ENCODE results near the gene PCDHGA12.
"Not testable (repeated sequence)": the region's sequence is repeated elsewhere in the genome, so short reads cannot be mapped to it uniquely, and the experiment has no call there.

The PCDHGA12 gene

GRCh38 chr5:141430332-141431113 lies at the start of gene PCDHGA12:
Gene PCDHGA12 (plus strand): TSS chr5:141430507. CDS start chr5:141430760, 253 bp downstream.
- DNase-seq: no peak

DNA sequence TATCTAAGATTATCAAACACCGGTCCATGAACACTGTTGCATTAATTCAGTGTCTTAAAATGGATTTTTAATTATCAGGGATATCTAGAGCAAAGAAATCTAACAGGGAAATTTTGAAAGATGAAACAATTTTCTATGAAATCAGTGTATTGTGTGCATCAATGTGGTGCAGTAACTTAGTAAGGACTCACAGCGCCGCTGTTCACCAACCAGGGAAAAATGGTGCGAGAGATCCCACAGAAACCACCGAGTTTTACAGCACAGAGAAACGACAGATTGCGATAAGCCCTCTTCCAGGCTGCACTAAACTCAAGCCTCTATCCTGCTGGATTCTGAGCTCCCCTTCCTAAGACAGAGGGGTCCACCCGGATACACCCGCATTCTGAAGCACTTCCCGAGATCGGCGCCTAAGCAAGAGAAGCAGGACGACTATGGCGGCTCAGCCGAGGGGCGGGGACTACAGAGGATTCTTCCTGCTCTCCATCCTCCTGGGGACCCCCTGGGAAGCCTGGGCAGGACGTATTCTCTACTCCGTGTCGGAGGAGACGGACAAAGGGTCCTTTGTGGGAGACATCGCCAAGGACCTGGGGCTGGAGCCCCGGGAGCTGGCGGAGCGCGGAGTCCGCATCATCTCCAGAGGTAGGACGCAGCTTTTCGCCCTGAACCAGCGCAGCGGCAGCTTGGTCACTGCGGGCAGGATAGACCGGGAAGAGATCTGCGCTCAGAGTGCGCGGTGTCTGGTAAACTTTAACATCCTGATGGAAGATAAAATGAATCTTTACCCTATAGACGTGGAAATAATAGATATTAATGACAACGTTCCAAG lies 47.6 kb upstream of the PCDHGA12 start, which contains the start of gene PCDHGA7:
PCDHGA7 (plus strand) TSS at position 274 of the 826 bp plus-strand sequence; CDS start at position 432, 158 bp downstream.
- no peak for DNase-seq

DNA sequence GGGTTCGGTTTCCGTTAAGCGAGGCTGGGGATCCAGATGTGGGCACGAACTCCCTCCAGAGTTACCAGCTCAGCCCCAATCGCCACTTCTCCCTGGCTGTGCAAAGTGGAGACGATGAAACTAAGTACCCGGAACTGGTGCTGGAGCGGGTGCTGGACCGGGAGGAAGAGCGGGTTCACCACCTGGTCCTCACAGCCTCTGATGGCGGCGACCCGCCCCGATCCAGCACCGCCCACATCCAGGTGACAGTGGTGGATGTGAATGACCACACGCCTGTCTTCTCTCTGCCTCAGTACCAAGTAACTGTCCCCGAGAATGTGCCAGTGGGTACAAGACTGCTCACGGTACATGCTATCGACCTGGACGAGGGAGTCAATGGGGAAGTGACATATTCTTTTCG lies 47.0 kb upstream of the PCDHGA12 start:
- DNase-seq: no peak

DNA sequence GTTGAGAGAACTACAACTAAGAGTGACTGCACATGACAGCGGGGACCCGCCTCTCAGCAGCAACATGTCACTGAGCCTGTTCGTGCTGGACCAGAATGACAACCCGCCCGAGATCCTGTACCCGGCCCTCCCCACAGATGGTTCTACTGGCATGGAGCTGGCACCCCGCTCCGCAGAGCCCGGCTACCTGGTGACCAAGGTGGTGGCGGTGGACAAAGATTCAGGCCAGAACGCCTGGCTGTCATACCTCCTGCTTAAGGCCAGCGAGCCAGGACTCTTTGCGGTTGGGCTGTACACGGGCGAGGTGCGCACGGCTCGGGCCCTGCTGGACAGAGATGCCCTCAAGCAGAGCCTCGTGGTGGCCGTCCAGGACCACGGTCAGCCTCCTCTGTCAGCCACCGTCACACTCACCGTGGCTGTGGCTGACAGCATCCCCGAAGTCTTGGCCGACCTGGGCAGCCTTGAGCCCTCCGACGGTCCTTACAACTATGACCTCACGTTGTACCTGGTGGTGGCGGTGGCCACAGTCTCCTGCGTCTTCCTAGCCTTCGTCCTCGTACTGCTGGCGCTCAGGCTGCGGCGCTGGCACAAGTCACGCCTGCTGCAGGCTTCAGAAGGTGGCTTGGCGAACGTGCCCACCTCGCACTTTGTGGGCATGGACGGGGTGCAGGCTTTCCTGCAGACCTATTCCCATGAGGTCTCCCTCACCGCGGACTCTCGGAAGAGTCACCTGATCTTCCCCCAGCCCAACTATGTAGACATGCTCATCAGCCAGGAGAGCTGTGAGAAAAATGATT lies 45.6 kb upstream of the PCDHGA12 start:
- no peak for DNase-seq

DNA sequence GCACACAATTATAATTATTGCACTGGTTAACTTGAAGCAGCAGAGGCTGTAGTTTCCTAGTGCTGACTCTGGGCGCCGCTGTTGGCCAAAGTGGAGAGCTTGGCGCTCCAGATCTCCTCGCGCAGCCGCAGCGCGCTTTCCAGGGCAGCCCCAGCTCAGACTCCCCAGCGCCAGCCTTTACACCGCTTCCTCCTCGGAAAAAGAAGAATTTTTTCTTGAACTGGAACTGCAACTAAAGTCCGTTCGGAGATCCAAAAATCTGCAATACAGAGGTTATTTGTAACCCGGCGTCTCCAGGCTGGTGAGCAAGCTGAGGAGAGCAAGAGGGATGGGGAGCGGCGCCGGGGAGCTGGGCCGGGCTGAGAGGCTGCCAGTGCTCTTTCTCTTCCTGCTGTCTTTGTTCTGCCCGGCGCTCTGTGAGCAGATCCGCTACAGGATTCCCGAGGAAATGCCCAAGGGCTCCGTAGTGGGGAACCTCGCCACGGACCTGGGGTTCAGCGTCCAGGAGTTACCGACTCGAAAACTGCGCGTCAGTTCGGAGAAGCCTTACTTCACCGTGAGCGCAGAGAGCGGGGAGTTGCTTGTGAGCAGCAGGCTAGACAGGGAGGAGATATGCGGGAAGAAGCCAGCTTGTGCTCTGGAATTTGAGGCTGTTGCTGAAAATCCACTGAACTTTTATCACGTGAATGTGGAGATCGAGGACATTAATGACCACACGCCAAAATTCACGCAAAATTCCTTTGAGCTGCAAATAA lies 42.6 kb upstream of the PCDHGA12 start, which contains the start of gene PCDHGB4:
PCDHGB4 (plus strand) TSS at position 142 of the 755 bp plus-strand sequence; CDS start at position 329, 187 bp downstream.
- DNase-seq: not testable (repeated sequence)

DNA sequence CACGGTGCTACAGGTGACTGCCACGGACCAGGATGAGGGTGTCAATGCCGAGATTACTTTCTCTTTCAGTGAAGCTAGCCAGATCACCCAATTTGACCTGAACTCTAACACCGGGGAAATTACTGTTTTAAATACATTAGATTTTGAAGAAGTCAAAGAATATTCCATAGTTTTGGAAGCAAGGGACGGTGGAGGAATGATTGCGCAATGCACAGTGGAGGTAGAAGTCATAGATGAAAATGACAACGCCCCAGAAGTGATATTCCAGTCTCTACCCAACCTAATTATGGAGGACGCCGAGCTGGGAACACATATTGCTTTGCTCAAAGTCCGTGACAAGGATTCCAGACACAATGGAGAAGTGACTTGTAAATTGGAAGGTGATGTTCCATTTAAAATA lies 41.6 kb upstream of the PCDHGA12 start:
- DNase-seq: no peak

GRCh38 chr5:141389153-141390042 lies 40.9 kb upstream of the PCDHGA12 start:
- DNase-seq: no peak

GRCh38 chr5:141392429-141393198 lies 37.7 kb upstream of the PCDHGA12 start, which contains the start of gene PCDHGA8:
Gene PCDHGA8 (plus strand): TSS chr5:141392633. CDS start chr5:141392814, 181 bp downstream.
- DNase-seq: no peak

DNA sequence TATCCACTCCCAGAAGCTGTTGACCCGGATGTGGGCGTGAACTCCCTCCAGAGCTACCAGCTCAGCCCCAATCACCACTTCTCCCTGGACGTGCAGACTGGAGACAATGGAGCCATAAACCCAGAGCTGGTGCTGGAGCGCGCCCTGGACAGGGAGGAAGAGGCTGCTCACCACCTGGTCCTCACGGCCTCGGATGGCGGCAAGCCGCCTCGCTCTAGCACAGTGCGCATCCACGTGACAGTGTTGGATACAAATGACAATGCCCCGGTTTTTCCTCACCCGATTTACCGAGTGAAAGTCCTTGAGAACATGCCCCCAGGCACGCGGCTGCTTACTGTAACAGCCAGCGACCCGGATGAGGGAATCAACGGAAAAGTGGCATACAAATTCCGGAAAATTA lies 37.0 kb upstream of the PCDHGA12 start:
- no peak for DNase-seq

GRCh38 chr5:141394401-141395187 lies 35.7 kb upstream of the PCDHGA12 start:
- DNase-seq: not testable (repeated sequence)

DNA sequence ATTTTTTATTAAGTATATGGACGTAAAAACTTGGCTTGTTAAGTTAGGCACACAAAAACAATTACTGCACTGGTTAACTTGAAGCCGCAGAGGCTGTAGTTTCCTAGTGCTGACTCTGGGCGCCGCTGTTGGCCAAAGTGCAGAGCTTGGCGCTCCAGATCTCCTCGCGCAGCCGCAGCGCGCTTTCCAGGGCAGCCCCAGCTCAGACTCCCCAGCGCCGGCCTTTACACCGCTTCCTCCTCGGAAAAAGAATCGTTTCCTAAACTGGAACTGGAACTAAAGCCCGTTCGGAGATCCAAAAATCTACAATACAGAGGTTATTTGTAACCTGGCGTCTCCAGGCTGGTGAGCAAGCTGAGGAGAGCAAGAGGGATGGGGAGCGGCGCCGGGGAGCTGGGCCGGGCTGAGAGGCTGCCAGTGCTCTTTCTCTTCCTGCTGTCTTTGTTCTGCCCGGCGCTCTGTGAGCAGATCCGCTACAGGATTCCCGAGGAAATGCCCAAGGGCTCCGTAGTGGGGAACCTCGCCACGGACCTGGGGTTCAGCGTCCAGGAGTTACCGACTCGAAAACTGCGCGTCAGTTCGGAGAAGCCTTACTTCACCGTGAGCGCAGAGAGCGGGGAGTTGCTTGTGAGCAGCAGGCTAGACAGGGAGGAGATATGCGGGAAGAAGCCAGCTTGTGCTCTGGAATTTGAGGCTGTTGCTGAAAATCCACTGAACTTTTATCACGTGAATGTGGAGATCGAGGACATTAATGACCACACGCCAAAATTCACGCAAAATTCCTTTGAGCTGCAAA lies 32.4 kb upstream of the PCDHGA12 start, which contains the start of gene PCDHGB5:
PCDHGB5 (plus strand) TSS at position 192 of the 796 bp plus-strand sequence; CDS start at position 373, 181 bp downstream.
- DNase-seq: not testable (repeated sequence)

DNA sequence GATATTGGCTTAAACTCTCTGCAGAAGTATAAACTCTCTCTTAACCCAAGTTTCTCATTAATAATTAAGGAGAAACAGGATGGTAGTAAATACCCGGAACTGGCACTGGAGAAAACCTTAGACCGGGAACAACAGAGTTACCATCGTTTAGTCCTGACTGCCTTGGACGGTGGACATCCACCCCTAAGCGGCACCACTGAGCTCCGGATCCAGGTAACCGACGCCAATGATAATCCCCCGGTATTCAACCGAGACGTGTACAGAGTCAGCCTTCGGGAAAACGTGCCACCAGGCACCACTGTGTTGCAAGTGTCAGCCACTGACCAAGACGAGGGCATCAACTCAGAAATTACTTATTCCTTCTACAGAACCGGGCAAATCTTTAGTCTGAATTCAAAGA lies 31.7 kb upstream of the PCDHGA12 start:
- DNase-seq: no peak

GRCh38 chr5:141399555-141400258 lies 30.6 kb upstream of the PCDHGA12 start:
- DNase-seq: no peak

DNA sequence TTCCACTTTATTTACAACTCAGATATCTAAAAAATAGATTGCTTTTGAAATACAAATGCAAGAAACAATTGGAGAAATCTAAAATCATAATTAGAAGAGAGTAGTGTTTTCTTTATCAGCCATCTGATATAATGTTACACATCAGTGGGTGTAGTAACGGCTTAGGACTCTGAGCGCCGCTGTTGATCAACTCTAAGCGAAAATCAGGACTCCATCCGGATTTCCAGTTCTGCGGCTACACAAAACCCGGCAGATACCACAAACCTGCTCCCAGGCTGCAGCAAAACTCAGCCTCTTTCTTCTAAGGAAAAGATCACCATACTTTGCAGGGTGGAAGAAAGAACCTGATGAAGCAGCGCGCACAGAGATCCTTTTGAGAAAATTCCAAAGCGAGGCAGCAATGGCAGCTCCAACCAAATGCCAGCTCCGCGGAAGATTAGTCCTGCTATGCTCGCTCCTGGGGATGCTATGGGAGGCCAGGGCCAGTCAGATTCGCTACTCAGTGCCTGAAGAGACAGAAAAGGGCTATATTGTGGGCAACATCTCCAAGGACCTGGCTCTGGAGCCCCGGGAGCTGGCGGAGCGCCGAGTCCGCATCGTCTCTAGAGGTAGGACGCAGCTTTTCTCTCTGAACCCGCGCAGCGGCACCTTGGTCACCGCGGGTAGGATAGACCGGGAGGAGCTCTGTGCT lies 27.6 kb upstream of the PCDHGA12 start, which contains the start of gene PCDHGA9:
PCDHGA9 (plus strand) TSS at position 226 of the 691 bp plus-strand sequence; CDS start at position 401, 175 bp downstream.
- no peak for DNase-seq

GRCh38 chr5:141403387-141403786 lies 26.9 kb upstream of the PCDHGA12 start:
- no peak for DNase-seq

DNA sequence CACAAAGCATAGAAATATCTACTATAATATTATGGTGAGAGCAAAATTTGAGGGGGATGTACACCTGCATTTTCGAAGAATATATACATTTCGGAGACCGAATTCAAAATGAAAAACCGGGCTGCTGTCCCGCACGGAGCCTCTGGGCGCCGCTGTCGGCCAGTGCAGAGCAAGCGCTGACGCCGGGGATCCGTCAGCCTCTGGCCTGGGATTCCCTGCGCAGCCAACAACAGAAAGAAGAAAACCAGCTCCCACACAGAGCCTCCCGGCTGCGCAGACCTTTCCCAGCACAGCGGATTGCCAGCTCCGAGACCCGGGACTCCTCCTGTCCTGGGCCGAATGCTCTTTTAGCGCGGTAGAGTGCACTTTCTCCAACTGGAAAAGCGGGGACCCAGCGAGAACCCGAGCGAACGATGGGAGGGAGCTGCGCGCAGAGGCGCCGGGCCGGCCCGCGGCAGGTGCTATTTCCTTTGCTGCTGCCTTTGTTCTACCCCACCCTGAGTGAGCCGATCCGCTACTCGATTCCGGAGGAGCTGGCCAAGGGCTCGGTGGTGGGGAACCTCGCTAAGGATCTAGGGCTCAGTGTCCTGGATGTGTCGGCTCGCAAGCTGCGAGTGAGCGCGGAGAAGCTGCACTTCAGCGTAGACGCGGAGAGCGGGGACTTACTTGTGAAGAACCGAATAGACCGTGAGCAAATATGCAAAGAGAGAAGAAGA lies 22.4 kb upstream of the PCDHGA12 start, which contains the start of gene PCDHGB6:
PCDHGB6 (plus strand) TSS at position 232 of the 716 bp plus-strand sequence; CDS start at position 414, 182 bp downstream.
- not testable (repeated sequence) for DNase-seq

Measured in bone marrow (tissue), 2 donors.